Mesendoderm (in vitro differentiated cells): ENCODE results near the gene IL1R1.

Experiments used
- DNase-seq: peaks from one replicate; pipeline ENCODE4 v3.0.0; 2013
- H2AK5ac ChIP-seq: 2 replicates; pipeline ENCODE4 v1.6.1; 2013; ENCODE audit warnings: low read length, inconsistent platforms
- H2BK120ac ChIP-seq: 2 replicates; pipeline ENCODE4 v1.6.1; 2013; ENCODE audit warnings: low read depth, mild to moderate bottlenecking, low read length, moderate library complexity, mixed read lengths
- H2BK15ac ChIP-seq: replicated peaks from 2 replicates; pipeline ENCODE4 v1.6.1; 2013; ENCODE audit warnings: low read depth, mild to moderate bottlenecking, moderate library complexity
- H2BK5ac ChIP-seq: 2 replicates; pipeline ENCODE4 v1.6.1; 2013; ENCODE audit warnings: low read length, inconsistent platforms
- H3K18ac ChIP-seq: 2 replicates; pipeline ENCODE4 v1.6.1; 2013; ENCODE audit warnings: mild to moderate bottlenecking, low read length, mixed read lengths
- H3K23ac ChIP-seq: one replicate; pipeline ENCODE4 v1.6.1; 2013; ENCODE audit warnings: low read length
- H3K27ac ChIP-seq: 2 replicates; pipeline ENCODE4 v1.5.1; 2013; ENCODE audit warnings: low read depth, mild to moderate bottlenecking, inconsistent platforms, low read length, moderate library complexity
- H3K27me3 ChIP-seq: 2 replicates; pipeline ENCODE4 v1.6.1; 2013; ENCODE audit warnings: low read length, control low read depth, mild to moderate bottlenecking, inconsistent platforms; ENCODE audit not compliant: insufficient read depth, poor library complexity
- H3K36me3 ChIP-seq: 2 replicates; pipeline ENCODE4 v1.6.1; 2013; ENCODE audit warnings: low read length, inconsistent platforms; ENCODE audit not compliant: control insufficient read depth, insufficient read depth
- H3K4ac ChIP-seq: one replicate; pipeline ENCODE4 v1.6.1; 2013; ENCODE audit warnings: low read depth, mild to moderate bottlenecking, low read length, moderate library complexity
- H3K4me1 ChIP-seq: 2 replicates; pipeline ENCODE4 v1.6.1; 2013; ENCODE audit warnings: low read depth, low read length, inconsistent platforms; ENCODE audit not compliant: control insufficient read depth
- H3K4me2 ChIP-seq: 2 replicates; pipeline ENCODE4 v1.6.1; 2013; ENCODE audit warnings: low read length
- H3K4me3 ChIP-seq: 2 replicates; pipeline ENCODE4 v1.5.1; 2013; ENCODE audit warnings: mild to moderate bottlenecking, low read length
- H3K56ac ChIP-seq: one replicate; pipeline ENCODE4 v1.6.1; 2013; ENCODE audit warnings: low read length
- H3K79me1 ChIP-seq: 2 replicates; pipeline ENCODE4 v1.6.1; 2013; ENCODE audit warnings: low read length, inconsistent platforms
- H3K79me2 ChIP-seq: 2 replicates; pipeline ENCODE4 v1.6.1; 2013; ENCODE audit warnings: mild to moderate bottlenecking, low read length; ENCODE audit not compliant: control insufficient read depth, insufficient read depth
- H3K9ac ChIP-seq: 2 replicates; pipeline ENCODE4 v1.6.1; 2013; ENCODE audit warnings: low read length, inconsistent platforms
- H4K5ac ChIP-seq: one replicate; pipeline ENCODE4 v1.6.1; 2013; ENCODE audit warnings: low read length
- H4K8ac ChIP-seq: one replicate; pipeline ENCODE4 v1.6.1; 2013; ENCODE audit warnings: low read depth, mild to moderate bottlenecking, control low read depth, low read length, moderate library complexity
- WGBS: extraction: QIAGEN DNeasy Blood & Tissue Kit; methylation state at CpG from one replicate; pipeline ENCODE4 v1.1.7; 2013; ENCODE audit warnings: low lambda C conversion rate, missing lambda C conversion rate; ENCODE audit not compliant: insufficient coverage; ENCODE audit errors: extremely low coverage; 5-methylcytosine and 5-hydroxymethylcytosine counted together

Gene IL1R1

GRCh38 chr2:102158011-102158755 is 15.6 kb downstream of the IL1R1 start:
- DNase-seq, result no peak
- Histone ChIP-seq H3K27ac (no peak overlapping the region), H3K4me3 (no peak overlapping the region), H3K18ac (no peak overlapping the region), H2BK120ac (no peak overlapping the region), H4K8ac (no peak overlapping the region), H3K36me3 (no peaks in the 10 kb centered on the region), H3K56ac (no peak overlapping the region), H3K4ac (no peak overlapping the region), H3K4me1 (no peaks in the 10 kb centered on the region), H3K4me2 (no peak overlapping the region), H3K79me1 (no peaks in the 10 kb centered on the region), H2AK5ac (no peak overlapping the region), H4K5ac (no peak overlapping the region), H3K9ac (no peak overlapping the region), H3K23ac (no peak overlapping the region), H3K79me2 (no peaks in the 10 kb centered on the region), H3K27me3 (no peaks in the 10 kb centered on the region), H2BK5ac (no peak overlapping the region), H2BK15ac (no peak overlapping the region)

DNA sequence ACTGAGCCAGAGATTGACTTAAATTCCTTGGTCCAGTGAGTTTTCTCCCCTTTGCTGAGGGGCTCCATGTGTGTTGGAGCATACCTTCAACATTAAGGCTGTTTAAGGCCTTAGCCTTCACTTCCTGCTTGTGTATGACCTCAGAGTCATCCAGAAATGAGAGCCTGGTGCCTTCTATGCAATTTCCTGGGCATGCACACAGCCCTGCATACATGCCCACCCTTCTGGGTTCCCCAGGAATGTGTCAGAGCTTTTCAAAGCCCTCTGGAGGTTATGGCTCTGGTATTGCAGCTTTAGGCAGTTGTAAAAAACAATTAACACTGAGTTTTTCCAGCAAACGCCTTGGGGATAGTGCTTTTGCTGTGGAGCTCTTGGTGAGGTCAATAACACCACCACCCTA is 16.7 kb downstream of the IL1R1 start:
- Histone ChIP-seq H3K27ac (no peak overlapping the region), H3K4me2 (no peak overlapping the region), H3K79me1 (no peaks in the 10 kb centered on the region), H3K79me2 (no peaks in the 10 kb centered on the region), H2BK120ac (no peak overlapping the region), H2BK5ac (no peak overlapping the region), H3K18ac (no peak overlapping the region), H4K5ac (no peak overlapping the region), H3K4ac (no peak overlapping the region), H3K56ac (no peak overlapping the region), H2BK15ac (no peak overlapping the region), H3K27me3 (no peaks in the 10 kb centered on the region), H3K23ac (no peak overlapping the region), H3K9ac (no peak overlapping the region), H4K8ac (peak overlapping the region; percentile 28), H3K4me1 (no peaks in the 10 kb centered on the region), H3K4me3 (no peak overlapping the region), H3K36me3 (no peaks in the 10 kb centered on the region), H2AK5ac (no peak overlapping the region)
- peak; percentile 27 for DNase-seq
- no CpG with 5 or more reads among the region's 1 CpG for WGBS

- Histone ChIP-seq H2AK5ac (no peak overlapping the region), H3K27ac (no peak overlapping the region), H3K36me3 (no peaks in the 10 kb centered on the region), H2BK15ac (no peak overlapping the region), H3K79me1 (no peaks in the 10 kb centered on the region), H3K4ac (no peak overlapping the region), H2BK120ac (no peak overlapping the region), H3K4me1 (no peaks in the 10 kb centered on the region), H3K4me2 (no peak overlapping the region), H3K27me3 (no peaks in the 10 kb centered on the region), H4K8ac (no peak overlapping the region), H3K4me3 (no peak overlapping the region), H3K79me2 (no peaks in the 10 kb centered on the region), H2BK5ac (no peak overlapping the region), H3K9ac (no peak overlapping the region), H3K56ac (no peak overlapping the region), H3K18ac (no peak overlapping the region), H3K23ac (no peak overlapping the region), H4K5ac (no peak overlapping the region)
- peak; percentile 57 for DNase-seq
- WGBS, result no CpG with 5 or more reads among the region's 4 CpGs
Observed at GRCh38 chr2:102166189-102166845, 23.8 kb downstream of the IL1R1 start.

GRCh38 chr2:102168026-102168771 is 25.7 kb downstream of the IL1R1 start:
- WGBS, result no CpG with 5 or more reads among the region's 5 CpGs

DNA sequence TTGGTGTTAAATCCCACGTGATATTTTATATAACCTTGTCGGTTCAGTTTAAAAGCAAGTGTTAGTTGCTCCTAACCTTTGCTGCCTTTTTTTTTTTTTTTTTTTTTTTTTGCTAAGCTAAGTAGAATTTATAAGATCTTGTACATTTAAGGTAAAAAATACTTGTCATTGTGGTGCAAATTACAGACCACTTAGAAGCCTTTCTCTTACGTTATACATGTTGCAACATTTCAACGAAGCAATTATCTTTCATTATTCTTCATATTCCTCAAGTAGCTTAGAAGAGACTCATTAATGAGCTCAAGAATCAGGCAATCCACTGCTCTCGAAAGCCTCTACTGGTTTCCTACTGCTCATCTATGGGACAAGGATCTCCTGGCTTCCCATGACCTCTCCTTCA is 29.4 kb downstream of the IL1R1 start:
- Histone ChIP-seq H4K8ac (no peak overlapping the region), H3K4me1 (no peaks in the 10 kb centered on the region), H3K27ac (no peak overlapping the region), H2BK120ac (no peak overlapping the region), H3K18ac (no peak overlapping the region), H3K9ac (no peak overlapping the region), H2AK5ac (no peak overlapping the region), H2BK5ac (no peak overlapping the region), H3K23ac (no peak overlapping the region), H3K79me1 (no peaks in the 10 kb centered on the region), H3K79me2 (no peaks in the 10 kb centered on the region), H3K36me3 (no peaks in the 10 kb centered on the region), H2BK15ac (no peak overlapping the region), H3K27me3 (no peaks in the 10 kb centered on the region), H3K4me2 (no peak overlapping the region), H4K5ac (no peak overlapping the region), H3K4me3 (no peak overlapping the region), H3K56ac (no peak overlapping the region), H3K4ac (no peak overlapping the region)
- no peak for DNase-seq
- WGBS, result no CpG with 5 or more reads among the region's 5 CpGs

More at GRCh38 chr2:102168026-102168771, 25.7 kb downstream of the IL1R1 start:
- Histone ChIP-seq H3K27me3 (no peaks in the 10 kb centered on the region), H2BK120ac (no peak overlapping the region), H3K36me3 (no peaks in the 10 kb centered on the region), H3K9ac (no peak overlapping the region), H3K4me3 (no peak overlapping the region), H3K18ac (no peak overlapping the region), H3K4ac (no peak overlapping the region), H3K79me2 (no peaks in the 10 kb centered on the region), H4K8ac (no peak overlapping the region), H3K79me1 (no peaks in the 10 kb centered on the region), H3K4me2 (no peak overlapping the region), H3K23ac (no peak overlapping the region), H2BK5ac (no peak overlapping the region), H4K5ac (no peak overlapping the region), H2AK5ac (no peak overlapping the region), H3K56ac (no peak overlapping the region), H3K4me1 (no peaks in the 10 kb centered on the region), H2BK15ac (no peak overlapping the region), H3K27ac (no peak overlapping the region)
- no peak for DNase-seq
